ENCODE data around the gene MARCHF4.

DNA sequence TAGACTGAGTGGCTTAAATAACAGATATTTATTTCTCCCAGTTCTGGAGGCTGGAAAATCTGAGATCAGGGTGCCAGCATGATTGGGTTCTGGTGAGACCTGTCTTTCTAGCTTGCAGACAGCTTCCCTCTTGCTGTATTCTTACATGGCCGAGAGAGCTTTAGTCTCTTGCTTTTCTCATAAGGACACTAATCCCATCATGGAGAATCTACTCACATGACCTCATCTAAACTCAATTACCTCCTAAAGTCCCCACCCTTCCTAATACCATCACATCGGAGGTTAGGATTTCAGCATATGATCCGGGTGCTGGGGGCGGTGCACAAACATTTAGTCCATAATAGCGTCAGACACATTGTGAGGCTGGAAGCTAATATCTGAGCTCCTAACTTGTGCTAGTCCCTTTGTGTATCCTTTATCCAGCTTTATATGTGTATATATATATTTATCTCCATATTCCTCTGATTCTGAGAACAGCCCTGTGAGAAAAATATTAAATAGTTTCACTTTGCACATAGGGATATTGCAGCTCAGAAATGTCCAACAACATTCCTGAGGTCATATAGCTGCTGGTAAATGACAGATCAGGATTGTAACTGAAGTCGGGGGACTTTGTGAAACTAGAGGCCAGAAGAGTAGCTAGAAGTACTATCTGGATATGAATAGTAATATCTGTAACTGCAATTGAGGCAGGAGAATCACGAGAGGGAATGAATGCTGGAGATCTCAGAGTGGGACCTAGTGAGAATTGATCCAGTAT is 28.9 kb downstream of the MARCHF4 start:
- TF ChIP-seq CTCF (conservative IDR thresholded peaks at IDR 0.05 in 1 of 2, IDR thresholded peaks at IDR 0.05 in 1 of 2; ENCODE audit: low read depth in 1 of 2, low read length in 2 of 2) (no peak), EZH2 (IDR thresholded peaks at IDR 0.05; ENCODE audit: low read length, missing control alignments) (no peak)
